SK-N-MC (cell line): ENCODE results near the gene CCDC33.

Experiments used
- EZH2 ChIP-seq: fragments of 200-600 bp; sonication (generic); IDR thresholded peaks from one replicate; pipeline ENCODE4 v1.6.1; 2017; ENCODE audit warnings: antibody characterized with exemption
- FOXP2 ChIP-seq: optimal IDR thresholded peaks from 2 replicates; pipeline ENCODE3; 2011; ENCODE audit warnings: mild to moderate bottlenecking, moderate library complexity; ENCODE audit not compliant: insufficient read depth; ENCODE audit errors: extremely low read length, control extremely low read depth
- POLR2AphosphoS5 ChIP-seq: IDR thresholded peaks from 2 replicates; pipeline ENCODE4 v1.6.1; 2012; ENCODE audit warnings: mild to moderate bottlenecking, low read depth, low read length, borderline replicate concordance

- TF ChIP-seq EZH2 (no peak), POLR2AphosphoS5 (no peak), FOXP2 (no peak)
Measured at GRCh38 chr15:74191798-74192197, 44.3 kb upstream of the CCDC33 start.
